Activated T-cell treated with anti-CD3 and anti-CD28 coated beads for 48 hours (primary cell): ENCODE data around the gene PIGQ.
A peak's percentile ranks its signal among the peaks of the same experiment; 100 is the strongest.

Source experiments
- DNase-seq: peaks from one replicate; pipeline ENCODE4 v3.0.0-alpha.2; 2020; ENCODE audit warnings: low read depth

The PIGQ gene

GRCh38 chr16:569445-570254 is at the start of gene PIGQ:
PIGQ (plus strand) TSS chr16:569968; CDS start chr16:574075, 4,107 bp downstream.
- DNase-seq, result peak; percentile 75

GRCh38 chr16:520847-521246 is 48.9 kb upstream of the PIGQ start:
- no peak for DNase-seq

DNA sequence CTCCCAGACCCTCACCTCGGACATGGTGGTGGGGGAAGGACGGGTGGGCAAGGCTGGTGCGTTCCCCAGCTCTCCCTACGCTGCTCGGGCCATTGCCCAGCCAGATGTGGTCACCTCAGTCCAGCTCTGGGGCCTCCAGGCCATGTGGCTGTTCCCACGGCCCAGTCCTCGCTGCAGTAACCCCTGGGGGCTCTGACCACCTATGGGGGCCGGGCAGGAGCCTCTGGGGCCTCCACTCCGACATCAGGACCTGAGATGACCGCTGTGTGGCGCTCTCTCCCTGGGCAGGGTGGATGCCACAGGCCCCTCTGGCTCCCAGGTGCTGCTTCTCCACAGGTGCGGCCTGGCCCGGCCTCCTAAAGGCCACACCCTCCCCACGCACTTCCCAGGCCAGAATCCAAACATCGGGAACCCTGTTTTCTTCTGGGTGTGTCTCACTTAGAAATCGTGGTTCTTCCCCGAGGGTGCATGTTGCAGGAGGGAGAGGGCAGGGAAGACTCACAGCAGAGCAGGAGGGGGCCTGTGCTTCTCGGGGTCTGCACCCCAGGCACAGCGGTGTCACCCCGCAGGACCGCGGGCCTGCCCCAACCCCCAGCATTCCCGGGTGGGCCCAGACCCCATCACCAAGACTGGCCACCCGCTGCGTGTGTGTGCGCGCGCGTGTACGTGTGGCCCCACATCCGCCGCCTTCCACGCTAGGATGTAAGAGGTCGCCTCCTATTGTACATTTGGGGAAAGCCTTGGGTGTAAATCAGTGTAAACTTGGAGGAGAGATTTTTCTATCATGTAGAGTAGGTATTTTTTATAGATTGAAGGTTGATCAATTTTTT is 48.2 kb upstream of the PIGQ start:
- no peak for DNase-seq

- DNase-seq, result no peak
Measured at GRCh38 chr16:522320-523096, 47.3 kb upstream of the PIGQ start.

DNA sequence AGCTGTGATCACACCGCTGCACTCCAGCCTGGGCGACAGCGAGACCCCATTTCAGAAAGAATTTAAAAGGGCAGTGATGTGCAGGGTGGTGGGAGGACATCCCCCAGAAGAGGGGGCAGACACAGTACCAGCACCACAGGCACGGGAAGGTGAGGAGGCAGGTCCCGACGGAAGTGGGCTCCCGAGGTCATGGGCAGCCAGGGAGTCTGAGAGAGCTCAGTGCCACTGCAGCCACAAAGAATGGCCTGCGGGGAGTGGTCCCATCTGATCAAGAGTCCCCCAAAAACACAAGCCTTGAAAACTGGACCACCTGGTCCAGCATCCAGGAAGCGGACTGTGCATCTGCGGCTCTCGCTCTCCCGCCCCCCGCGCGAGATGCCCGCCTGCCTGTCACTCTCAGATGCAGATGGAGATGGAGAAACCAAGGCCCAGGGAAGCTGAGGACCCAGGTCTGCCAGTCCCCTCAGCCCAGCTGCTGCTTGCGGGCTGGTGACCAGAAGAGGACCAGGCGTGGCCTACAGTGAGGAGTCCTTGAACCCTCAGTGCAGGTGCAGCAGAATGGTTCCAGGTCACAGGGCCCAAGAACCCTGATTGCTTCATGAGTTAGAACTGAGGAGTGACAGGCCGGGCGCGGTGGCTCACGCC is 46.5 kb upstream of the PIGQ start:
- no peak for DNase-seq

GRCh38 chr16:524274-525040 is 45.3 kb upstream of the PIGQ start:
- DNase-seq, result no peak

DNA sequence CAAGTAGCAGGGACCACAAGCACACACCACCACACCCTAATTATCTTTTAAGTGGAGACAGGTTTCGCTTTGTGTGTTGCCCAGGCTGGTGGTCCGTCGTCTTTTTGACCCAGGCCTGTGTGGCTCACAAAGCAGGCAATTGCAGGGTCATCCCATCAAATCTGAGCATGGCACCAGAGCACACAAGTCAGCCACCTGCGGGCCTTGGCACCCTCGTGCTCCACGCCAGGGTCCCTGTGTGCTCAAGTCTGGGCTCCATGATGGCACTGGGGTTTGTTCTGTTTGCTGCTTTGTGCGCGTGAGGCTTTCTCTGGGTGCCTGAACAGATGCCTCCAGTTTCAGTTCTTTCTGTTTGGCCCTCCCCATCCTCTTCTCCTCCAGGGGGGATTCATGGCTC is 44.6 kb upstream of the PIGQ start:
- no peak for DNase-seq

DNA sequence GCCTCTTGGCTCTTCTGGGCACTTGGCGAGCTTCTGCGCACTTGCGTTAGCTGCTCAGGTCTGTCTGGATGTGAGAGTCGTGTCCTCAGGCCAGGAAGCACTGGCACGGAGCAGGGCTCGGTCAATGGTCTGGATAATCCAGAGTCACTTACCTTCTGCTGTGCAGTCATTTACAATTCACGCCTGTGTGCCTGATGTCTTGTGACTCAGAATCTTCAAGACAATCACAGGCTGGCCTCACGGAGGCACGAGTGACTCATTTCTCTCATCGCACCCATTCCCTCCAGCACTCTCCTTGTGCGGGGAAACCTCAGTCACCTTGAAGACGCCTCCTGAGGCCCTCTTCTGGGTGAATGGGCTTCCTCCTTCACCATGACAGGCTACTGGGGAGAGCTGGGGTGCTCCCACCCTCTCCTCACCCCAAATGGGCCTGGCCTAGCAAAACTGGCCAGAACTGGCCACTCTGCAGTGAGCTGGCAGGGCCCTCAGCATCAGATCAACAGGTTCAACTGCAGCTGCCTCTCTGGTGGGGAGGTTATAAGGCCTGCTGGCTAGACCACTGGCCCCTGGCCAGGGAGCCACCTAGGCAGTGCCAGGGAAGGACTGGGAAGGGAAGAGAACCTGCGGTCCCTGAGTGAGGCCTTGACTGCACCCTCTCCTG is 44.1 kb upstream of the PIGQ start:
- peak; percentile 69 for DNase-seq

DNA sequence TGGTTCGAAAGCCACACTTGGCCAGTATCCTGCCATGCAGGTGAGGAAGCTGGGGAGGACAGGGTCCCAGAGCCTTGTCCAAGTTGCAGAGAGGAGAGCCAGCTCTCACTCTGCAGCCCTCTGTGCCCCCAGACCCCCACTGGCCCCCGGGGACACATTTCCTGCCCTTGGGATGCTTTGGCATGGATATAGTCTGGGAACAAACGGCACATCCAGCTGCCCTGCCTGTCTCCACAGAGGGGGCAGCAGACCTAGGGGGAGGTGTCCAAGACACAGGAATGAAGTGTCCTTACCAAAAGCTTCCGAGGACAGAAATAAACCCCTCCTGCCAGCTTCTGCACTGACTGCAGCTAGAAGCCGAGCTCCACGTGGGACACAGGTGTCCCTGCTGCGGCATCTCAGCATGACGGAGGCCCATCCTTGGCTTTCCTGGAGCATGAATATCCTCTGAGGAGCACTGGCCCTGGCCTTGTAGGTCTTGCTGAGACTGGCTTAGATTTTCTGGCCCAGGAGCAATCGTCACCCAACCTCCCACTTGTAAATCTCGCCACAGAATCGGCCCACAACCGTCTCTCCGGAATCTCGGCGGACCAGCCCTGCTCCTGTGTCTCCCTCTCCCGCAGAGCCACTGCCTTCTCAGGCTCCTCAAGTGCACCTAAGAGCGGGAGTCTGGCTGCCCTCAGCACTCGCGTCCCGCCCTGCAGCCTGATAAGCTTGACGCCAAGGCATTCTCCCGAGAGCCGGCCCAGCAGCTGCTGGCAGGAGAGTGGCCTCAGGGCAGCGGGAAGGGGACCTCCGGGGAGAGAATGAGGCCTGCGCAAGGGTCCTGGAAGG is 43.4 kb upstream of the PIGQ start:
- peak; percentile 6 for DNase-seq

GRCh38 chr16:527015-527903 is 42.5 kb upstream of the PIGQ start, which contains the start of gene CAPN15:
CAPN15 (plus strand) TSS chr16:527712; CDS start chr16:546839, 19,127 bp downstream.
- DNase-seq, result peak; percentile 85

DNA sequence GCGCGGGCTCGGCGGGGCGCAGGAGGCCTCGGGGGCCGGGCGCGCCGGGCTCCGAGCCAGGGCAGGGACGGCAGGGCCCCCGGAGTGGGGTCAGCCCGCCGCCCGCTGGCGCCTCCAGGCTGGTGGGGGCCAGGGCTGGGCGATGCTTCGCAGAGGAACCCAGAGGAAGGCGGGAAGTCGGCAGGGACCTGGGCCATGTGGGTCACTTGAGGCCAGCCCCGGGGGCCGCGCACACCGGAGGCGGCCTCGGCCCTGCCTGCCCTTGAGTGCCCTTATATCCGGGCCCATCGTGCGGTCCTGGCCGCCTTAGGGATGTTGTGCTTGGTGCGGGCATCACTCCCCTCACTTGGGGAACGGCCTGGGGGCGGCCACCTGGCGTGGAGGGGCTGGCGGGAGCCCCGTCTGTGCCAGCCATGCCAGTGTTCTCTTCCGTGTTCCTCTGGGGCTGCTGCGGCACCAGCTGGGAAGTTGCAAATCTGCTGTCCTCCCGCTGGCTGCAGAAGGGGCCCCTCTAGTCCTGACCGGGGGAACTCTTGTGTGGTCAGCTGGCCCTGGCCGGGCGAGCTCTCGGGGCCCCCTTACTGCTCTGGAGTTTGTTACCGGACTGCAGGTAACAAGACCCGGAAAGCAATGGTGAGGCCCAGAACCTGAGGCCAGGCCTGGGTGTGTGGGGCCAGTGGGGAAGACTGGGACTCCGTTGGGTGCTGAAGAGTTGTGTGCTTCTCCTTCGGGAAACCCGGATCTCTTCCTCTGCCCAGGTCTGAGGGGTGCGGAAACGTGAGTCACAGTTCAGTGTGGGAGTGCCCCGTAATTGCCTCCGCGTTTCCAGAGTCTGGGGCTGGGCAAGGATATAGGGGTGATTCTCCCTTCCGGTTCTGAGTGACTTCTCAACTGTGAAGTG is 41.4 kb upstream of the PIGQ start:
- DNase-seq, result peak; percentile 41

- DNase-seq, result no peak
Measured at GRCh38 chr16:529012-529575, 40.7 kb upstream of the PIGQ start.

DNA sequence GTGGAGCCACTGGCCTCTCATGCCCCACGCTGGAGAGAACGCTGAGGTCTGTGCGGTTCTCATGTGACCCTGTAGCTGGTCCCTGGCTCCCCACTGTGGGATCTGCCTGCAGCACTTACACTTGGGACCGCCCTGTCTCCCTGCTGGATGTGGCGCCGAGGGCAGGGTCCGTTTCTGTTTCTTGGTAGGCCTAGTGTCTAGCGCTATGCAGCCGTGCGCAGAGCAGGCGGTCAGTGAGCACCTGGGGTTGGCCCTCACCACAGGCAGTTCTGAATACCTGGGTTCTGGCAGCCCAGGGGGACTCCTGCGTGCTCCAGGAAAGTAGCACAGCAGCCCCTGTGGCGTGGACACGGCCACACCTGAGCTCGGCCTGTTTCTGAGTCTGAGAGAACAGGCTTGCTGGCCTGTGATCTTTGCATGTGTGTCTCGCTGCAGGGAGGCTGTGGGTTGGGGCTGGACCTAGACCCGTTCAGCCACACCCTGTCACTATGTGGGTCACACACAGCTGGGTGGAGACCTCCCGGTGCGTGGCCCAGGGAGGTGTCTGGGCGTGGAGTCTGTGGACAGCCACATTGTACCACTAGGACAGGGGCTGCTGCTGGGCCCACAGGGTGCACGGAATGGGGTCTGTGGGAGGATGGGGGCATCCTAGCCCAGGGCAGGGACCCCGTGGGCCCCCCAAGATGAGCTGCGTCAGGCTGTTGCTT is 39.5 kb upstream of the PIGQ start:
- no peak for DNase-seq

DNA sequence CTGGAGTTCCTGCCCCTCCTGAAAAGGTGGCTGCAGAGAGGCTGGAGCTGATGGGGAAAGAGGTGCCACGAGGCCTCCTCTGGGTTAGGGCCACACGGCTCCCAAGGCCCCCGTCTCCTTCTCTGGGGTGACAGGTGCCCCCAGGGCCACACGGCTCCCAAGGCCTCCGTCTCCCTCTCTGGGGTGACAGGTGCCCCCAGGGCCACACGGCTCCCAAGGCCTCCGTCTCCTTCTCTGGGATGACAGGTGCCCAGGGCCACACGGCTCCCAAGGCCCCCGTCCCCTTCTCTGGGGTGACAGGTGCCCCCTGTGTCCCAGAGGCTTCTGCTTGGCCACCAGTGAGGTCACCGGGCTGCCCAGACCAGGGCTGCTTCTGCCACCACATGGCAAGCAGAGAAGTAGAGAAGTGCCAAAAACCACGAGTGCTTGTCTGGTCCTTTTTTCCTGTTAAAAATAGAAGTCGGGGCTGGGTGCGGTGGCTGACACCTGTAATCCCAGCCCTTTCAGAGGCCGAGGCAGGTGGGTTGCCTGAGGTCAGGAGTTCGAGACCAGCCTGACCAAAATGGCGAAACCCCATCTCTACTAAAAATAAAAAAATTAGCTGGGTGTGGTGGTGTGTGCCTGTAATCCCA is 38.2 kb upstream of the PIGQ start:
- no peak for DNase-seq

- DNase-seq, result no peak
Measured at GRCh38 chr16:533391-534123, 36.2 kb upstream of the PIGQ start.
